Stimulated activated CD8-positive, alpha-beta memory T cell treated with anti-CD3 and anti-CD28 coated beads, Interleukin-15, amount 100 ng/mL, for 1 hour (primary cell): Measurements from ENCODE around the gene INSYN1.

ENCODE experiments used
- DNase-seq: peaks from one replicate; pipeline ENCODE4 v3.0.0-alpha.2; 2020; ENCODE audit warnings: low read depth

INSYN1 gene

DNA sequence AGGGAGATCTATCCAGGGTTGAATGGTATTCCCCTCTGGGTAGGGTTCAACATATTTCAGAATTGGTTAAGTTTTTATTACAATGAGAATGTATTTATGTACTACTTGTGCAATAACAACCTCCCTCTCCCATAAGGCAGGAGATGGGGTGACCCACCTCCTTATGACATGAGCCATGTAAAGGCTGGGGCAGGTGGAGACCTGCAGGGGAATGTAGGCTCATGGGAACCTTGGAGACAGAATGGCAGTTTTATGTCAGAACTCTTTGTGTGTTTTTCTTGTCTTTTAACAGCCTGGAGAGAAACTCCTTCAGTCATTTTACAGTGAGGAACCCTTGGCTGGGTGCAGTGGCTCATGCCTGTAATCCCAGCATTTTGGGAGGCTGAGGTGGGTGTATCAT lies 24.6 kb upstream of the INSYN1 start:
- no peak for DNase-seq

- no peak for DNase-seq
Observed at GRCh38 chr15:73773428-73773827, 20.3 kb upstream of the INSYN1 start.

DNA sequence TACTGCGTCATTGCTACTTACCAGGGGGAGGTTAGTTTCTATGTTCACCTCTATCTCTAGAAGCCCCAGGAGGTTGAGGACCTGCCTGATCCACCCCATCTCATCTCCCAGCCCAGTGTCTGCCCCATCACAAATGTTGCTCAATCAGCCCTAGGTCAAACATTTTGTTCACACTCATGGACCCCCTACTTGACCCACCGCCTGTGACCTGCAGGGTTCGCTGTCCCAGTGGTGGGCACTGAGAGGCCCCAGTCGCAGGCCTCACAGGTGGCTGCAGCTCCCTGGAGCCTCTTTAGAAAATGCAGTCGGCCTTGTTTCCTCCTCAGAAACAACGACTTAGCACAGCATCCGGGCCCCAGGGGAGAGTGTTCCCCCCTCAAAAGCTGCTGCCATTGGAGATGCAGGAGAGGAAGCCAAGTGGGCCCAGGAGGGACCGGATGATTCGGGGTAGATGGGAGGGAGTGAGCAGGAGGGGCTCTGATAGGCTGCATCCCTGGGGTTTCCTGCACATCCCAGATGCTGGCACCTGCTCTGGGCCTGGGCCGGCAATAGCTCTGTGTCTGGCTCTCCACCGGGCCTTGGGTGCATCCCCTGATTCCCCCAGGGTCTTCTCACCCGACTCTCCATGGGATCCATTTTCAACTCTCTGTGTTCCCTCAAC lies 18.4 kb upstream of the INSYN1 start:
- DNase-seq: no peak

DNA sequence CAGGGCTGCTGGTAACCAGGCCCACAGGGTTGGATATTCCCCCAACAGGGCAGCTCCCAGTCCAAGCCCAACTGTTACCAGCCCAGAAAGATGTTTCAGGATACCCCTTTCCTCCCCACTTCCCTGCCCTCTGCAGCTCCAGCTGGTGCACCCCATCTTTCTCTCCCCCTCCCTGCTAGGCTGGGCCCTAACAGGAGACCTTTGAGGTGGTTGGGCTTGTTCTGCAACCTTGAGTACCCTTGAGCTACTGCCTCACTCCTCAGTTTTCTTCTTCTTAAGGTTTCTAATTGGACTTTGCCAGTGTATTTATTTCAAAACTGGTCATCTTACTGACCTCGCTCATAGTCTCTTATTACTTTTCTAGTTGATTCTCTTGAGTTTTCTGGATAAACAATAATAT lies 16.9 kb upstream of the INSYN1 start:
- no peak for DNase-seq

- no peak for DNase-seq
Observed at GRCh38 chr15:73767806-73768501, 14.8 kb upstream of the INSYN1 start.

DNA sequence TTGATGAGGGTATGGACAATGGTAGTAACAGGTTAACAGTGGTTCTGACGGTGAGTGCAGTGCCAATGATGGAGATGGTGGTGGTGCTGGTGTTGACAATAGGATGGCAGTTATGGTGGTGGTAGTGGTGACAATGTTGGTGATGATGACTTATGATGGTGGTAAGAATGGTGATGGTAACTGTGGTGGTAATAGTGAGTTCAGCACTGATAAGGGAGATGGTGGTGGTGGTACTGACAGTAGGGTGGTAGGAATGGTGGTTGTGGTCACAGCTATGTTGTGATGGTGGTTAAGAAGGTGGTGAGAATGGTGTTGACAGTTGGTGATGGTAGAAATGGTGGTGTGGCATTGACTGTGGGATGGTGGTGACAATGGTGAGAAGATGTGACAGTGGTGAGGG lies 13.4 kb upstream of the INSYN1 start:
- no peak for DNase-seq

DNA sequence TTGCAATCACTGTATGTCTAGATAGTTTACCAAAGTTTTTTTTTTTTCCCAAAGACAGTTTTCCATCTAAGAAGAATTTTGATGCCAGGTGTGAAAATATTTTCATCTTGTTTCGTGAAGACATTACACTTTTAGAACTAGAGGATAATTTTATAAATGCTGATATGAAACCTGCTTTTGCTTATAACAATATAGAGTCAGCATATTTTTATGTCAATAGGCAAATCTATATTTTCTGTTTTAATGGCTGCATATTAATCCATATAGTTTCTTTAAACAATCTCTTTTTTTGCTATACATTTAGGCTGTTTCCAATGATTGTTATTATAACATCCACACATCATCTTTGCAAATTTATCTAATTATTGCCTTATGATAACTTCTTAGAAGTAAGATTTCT lies 12.6 kb upstream of the INSYN1 start:
- DNase-seq: no peak

GRCh38 chr15:73763931-73764330 lies 10.8 kb upstream of the INSYN1 start:
- no peak for DNase-seq

DNA sequence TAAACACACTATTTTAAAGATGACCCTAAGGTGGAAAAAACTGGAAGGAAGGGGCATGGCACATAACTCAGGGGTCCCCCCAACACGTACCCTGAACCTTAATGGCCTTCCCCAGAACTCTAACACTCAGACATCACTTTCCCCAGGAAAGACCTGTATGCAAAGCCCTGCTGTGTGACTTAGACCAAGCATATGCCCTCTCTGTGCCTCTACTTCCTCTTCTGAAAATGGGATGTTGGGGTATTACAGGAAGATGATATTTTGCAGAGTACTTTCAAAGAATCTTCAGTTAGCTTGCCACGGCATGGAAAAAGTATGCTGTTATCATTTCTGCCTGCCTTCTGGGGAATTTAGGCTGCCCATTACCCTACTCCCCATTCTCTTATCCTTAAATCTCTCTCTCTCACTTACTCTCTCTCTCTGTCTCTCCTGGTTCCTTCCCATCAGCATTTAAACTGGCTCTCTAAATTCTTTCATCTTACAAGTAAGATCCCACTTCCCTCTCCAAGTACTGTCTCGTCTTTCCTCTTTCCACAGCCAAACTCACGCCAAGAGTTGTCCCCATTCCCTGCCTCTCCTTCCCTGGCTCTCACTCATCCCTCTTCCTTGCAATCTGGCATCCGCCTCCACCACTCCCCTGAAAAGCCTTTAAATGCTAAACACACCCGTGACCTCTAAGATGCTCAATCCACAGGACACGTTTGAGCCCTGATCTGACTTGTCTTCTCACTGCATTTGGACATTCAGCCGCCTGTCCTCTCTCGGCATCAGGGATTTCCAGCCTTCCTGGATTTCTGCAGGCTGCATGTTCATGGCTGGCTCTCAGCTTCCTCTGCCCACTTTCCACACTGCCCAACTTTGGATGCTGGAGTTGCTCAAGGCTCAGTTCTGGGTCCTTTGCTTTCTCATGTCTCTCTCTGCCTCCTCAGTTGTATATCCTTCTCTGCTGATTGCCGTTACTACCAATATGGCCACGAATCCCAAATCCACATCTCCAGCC lies 7.5 kb upstream of the INSYN1 start:
- DNase-seq: no peak

DNA sequence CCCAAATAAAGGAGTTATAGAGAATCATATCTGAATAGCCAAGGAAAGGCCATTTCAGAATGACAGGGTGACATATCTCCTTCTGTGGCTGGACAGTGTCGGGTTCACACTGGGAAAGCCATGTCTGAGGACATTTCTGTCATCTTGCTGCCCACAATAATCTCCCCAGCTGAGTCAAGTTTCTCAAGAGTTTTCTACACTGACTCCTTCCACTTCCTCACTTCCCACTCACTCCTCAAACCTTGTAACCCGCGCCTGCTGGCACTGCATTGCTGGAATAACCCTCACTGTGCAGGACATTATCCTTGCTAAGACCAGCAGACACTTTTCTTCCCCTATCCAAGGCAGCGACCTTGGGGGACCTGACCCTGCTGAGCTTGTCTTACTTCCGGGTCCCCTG lies 5.3 kb upstream of the INSYN1 start:
- DNase-seq: no peak

- DNase-seq: no peak
Observed at GRCh38 chr15:73757571-73757970, 4.4 kb upstream of the INSYN1 start.

- no peak for DNase-seq
Observed at GRCh38 chr15:73756947-73757513, 3.9 kb upstream of the INSYN1 start.

DNA sequence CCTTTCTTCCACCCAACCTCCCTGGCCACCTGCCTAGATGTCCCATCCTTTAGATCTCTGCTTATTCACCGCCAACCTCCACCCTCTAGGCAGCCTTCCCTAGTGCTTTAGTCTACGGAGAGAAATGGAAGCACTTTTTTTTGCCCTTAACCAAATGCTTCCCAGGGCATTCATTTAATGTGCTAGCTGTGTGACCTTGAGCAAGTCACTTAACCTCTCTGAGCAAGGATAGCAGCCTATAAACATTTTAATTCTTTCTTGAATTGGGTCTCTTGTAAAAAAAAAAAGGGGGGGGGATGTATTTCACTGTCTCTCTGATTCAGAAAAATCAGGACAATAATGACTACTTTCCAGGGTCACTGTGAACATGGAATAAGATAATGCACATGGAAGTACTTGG lies 3.2 kb upstream of the INSYN1 start:
- no peak for DNase-seq

GRCh38 chr15:73755946-73756345 lies 2.8 kb upstream of the INSYN1 start:
- no peak for DNase-seq

- DNase-seq: no peak
Observed at GRCh38 chr15:73755481-73755880, 2.3 kb upstream of the INSYN1 start.

DNA sequence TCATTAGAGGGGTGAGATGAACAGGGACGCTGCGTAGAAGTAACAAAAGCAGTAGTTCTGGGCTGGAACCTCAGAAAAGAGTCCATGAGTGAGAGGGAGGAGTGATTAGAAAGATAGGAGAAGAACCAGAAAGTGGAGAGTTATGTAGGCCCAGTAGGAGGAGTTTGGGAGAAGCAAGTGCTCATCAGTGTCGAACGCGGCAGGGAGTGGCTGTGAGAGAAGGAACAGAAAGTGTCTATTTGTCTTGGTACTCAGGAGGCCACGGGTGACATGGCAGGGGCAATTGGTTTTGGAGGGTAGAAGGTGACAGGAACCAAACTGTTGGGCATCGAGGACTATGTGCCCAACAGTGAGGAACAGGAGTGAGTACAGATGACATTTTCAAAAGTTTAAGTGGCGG lies 1.3 kb upstream of the INSYN1 start:
- DNase-seq: no peak

- no peak for DNase-seq
Observed at GRCh38 chr15:73752806-73753193, 351 bp downstream of the INSYN1 start.

DNA sequence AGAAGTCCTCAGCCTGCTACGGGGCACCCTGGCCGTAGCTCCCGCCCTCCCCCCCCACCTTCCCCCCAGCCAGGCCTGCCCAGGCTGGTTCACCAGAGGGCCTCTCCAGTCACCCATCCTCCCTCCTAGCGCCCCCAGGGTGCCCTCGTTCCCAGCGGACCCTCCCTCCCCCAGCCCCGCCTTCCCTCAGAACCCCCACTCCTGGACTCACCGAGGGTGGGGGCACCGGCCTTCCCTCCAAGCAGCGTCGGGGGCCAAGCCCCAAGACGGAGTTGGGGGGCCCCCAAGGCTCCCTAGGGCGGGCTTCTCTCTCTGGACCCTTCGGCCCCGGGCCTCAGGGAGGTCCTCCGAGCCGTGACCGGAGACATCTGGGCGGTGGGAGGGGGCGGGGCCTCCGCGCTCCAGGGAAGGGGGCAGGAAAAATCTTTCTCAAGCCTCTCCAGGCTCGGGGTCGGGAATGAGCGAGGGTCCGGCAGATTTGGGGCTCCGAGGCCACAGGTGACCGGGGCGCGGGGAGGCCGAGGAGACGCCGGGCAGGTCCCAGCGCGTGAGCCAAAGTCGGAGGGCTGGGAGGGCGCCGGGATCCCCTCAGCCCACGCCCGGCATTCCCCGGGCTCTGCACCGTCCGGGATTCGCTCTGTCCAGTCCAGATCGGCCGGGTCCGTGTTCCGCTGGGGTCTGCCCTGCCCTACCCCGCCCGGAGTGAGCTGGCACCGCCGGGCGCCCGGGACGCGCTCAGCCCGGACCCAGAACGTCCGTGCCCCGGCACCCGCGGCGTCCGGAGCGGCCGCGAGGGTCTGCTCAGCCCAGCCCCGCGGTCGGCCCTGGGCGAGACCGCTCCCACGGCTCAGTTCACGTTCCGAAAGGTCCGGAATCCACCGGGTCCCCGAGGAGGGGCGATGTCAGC lies 999 bp downstream of the INSYN1 start:
- no peak for DNase-seq

- DNase-seq: no peak
Observed at GRCh38 chr15:73751511-73751898, 1.6 kb downstream of the INSYN1 start.

DNA sequence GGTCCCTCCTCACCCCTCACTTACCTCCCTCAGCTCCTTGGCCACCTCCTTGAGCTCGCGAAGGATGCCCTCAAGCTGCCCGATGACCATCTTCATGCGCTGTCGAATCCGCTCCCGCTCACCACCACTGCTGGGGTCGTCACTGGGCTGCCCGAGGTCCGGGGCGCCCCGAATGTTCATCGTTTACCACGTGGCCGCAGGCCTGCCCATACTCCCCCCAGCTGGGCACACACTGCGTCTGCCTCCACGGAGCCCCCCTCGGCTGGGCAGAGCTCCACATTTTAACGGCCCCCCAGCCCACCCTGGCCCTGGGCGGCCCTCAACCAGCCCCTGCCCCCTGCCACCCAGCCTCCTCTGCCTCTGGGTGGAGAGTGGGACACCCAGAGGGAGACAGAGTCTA lies 2.2 kb downstream of the INSYN1 start:
- no peak for DNase-seq

GRCh38 chr15:73750438-73750837 lies 2.7 kb downstream of the INSYN1 start:
- DNase-seq: no peak
